HG03354 (cell line): ENCODE data around the gene GPR108.
"Not testable (repeated sequence)": the region's sequence is repeated elsewhere in the genome, so short reads cannot be mapped to it uniquely, and the experiment has no call there.

Experiments
- ATAC-seq: cut with Tn5 transposase; IDR thresholded peaks from one replicate; pipeline ENCODE4 v1.9.1; 2021; ENCODE audit warnings: mild to moderate bottlenecking; ENCODE audit not compliant: unreplicated experiment, poor library complexity, severe bottlenecking

The GPR108 gene

GRCh38 chr19:6711605-6712004, 25.8 kb downstream of the GPR108 start:
- ATAC-seq = no peak

DNA sequence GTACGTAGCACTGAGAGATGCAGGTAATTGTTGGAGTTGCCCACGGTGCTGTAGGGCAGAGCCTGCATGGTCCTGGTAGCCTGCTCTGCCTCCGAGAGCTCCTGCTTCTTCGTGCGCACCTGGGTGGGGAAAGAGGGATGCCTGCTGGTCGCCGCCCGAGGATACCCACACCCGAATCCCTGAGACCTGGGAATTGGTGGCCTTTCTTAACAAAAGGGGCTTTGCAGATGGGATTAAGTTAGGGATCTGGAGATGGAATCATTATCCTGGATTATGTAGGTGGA, 26.4 kb downstream of the GPR108 start:
- no peak for ATAC-seq

DNA sequence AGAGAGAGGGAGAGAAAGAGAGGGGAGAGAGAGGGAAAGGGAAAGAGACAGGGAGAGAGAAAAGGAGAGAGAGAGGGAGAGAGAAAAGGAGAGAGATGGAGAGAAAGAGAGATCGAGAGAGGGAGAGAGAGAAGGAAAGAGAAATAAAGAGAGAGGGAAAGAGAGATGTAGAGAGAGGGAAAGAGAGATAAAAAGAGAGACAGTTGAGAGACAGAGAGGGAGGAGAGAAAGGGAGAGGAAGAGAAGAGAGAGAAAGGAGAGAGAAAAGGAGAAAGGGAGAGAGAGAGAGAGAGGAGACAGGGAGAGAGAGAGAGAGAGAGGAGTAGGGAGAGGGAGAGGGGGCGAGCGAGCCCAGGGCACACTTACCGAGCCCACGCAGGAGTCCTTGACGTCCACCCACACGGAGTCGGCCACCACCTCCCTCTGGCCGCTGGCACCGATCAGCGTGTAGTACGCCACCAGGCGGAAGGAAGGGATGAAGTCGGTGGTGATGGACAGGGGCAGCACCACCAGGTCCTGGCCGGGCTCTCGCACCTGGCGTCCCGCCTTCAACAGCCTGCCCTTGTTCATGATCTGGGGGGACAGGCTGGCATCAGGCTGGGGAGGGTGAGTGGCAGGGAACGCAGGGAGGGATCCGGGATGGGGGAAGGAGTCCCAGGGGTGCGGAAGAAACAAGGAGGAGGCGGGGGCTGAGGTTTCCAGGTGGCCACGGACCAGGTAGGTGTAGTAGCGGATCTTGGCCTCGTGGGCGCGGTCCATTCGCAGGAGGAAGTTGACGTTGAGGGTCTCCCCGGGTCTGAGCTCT, 26.9 kb downstream of the GPR108 start:
- ATAC-seq = no peak

GRCh38 chr19:6709549-6709948, 27.8 kb downstream of the GPR108 start:
- no peak for ATAC-seq

DNA sequence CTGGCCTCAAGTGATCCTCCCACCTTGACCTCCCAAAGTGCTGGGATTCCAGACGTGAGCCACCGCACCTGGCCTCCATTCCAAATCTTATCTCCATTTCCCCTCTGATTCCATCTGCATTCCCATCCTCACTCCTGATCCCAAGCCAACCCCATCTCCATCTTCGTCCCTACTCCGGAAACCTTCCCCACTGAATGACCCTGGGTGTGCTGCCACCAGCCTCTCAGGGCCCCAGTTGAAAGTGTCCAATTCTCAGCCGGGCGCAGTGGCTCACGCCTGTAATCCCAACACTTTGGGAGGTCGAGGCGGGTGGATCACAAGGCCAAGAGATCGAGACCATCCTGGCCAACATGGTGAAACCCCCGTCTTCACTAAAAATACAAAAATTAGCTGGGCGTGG, 28.5 kb downstream of the GPR108 start:
- ATAC-seq = not testable (repeated sequence)

DNA sequence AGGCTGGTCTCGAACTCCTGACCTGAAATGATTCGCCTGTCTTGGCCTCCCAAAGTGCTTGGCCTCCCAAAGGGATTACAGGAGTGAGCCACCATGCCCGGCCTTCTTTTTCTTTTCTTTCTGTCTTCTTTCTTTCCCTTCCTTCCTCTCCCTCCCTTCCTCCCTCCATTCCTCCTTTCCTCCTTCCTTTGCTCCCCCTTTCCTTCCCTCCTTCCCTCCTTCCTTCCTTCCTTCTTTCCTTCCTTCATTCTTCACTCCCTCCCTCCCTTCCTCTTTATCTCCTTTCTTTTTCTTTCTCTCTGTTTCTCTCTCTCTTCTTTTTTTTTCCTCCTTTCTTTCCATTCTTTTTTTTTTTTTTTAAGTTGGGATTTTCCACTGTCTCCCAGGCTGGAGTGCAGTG, 29.0 kb downstream of the GPR108 start:
- ATAC-seq = no peak

GRCh38 chr19:6707658-6708018, 29.7 kb downstream of the GPR108 start:
- no peak for ATAC-seq

DNA sequence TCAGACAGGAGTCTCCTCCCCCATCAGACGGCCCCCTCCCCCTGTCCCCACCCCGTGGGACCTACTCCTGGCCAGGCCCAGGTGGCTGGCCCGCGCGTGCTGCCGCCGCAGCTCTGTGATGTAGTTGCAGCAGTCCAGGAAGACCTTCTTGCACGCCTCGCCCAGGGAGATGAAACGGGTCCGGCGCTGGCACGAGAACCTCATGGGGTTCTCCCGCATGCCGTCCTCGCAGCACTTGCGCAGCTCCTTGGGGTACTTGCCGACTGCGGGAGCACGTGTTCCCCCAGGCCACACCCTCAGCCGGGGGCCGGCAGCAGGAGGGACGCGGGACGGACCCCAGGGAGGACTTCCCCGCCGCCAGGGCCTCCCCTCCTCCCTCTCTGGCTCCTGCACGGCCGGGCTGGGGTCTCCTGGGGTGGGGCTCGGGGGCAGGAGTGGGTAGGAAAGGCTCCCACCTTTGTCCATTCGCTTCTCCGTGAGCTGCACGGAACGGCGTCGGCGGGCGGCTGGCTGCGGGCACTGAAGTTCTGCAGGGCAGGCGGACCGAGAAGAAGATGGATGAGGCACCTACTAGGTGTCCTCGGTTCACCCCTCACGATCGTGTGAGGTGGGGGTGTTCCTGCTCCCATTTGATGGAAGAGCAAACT, 30.2 kb downstream of the GPR108 start:
- ATAC-seq = no peak

DNA sequence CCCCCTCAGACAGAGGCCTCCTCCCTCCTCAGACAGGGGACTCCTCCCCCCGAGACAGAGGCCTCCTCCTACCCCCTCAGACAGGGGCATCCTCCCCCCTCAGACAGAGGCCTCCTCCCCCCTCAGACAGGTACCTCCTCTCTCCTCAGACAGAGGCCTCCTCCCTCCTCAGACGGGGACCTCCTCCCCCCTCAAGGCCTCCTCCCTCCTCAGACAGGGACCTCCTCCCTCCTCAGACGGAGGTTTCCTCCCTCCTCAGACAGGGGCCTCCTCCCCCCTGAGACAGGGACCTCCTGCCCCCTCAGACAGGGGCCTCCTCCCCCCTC, 30.8 kb downstream of the GPR108 start:
- ATAC-seq = no peak

GRCh38 chr19:6705931-6706632, 31.3 kb downstream of the GPR108 start:
- no peak for ATAC-seq

DNA sequence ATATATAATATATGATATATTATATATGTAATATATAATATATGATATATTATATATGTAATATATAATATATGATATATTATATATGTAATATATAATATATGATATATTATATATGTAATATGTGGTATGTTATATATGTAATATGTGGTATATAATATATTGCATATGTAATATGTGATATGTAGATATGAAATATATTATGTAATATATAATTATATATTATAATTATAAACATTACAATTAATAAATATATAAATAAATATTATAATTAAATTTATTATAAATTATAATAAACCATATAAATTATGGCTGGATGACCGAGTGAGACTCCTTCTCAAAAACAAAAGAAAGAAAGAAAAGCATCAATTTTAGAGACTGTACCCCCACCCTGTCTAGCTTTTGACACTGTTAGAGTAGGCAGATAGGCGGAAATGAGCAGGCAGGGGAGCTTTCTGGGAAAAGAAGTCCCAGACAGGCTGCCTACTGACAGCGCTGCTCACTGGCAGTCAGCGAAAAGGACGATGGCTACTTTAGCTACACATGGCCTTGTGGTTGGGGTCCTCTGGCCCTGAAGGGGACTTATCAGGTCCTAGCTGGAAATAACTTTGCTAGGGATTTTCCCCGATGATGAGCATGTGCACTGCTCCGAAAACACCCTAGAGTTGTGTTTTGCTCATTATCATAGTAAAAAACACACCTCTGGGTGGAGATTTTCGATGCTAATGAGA, 36.6 kb downstream of the GPR108 start:
- no peak for ATAC-seq

- no peak for ATAC-seq
Measured at GRCh38 chr19:6699935-6700334, 37.4 kb downstream of the GPR108 start.

GRCh38 chr19:6697291-6697690, 40.1 kb downstream of the GPR108 start:
- no peak for ATAC-seq

DNA sequence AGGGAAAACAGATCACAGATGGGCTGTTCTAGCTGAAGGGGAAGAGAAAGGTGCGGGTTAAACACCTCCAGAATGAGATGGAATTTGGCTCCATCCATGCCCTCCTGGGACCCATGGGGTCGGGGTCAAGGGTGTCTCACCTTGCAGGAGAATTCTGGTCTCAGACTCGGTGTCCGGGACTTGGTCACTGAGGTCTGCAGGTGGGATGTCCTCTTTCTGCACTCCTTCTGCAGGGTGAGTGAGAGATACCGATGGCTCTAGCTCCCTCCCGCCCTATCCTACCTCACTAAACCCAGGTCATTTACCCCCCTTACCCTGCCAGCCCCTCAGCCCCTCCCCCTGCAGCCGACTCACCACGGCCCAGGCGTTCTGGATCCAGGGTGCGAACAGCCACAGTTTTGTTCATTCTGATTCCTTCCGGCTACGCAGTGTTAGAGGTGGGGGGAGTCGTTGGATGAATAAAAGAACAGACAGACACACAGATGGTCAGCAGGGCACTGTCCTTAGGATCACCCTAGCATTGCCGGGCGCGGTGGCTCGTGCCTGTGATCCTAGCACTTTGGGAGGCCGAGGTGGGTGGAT, 41.0 kb downstream of the GPR108 start:
- ATAC-seq = no peak

DNA sequence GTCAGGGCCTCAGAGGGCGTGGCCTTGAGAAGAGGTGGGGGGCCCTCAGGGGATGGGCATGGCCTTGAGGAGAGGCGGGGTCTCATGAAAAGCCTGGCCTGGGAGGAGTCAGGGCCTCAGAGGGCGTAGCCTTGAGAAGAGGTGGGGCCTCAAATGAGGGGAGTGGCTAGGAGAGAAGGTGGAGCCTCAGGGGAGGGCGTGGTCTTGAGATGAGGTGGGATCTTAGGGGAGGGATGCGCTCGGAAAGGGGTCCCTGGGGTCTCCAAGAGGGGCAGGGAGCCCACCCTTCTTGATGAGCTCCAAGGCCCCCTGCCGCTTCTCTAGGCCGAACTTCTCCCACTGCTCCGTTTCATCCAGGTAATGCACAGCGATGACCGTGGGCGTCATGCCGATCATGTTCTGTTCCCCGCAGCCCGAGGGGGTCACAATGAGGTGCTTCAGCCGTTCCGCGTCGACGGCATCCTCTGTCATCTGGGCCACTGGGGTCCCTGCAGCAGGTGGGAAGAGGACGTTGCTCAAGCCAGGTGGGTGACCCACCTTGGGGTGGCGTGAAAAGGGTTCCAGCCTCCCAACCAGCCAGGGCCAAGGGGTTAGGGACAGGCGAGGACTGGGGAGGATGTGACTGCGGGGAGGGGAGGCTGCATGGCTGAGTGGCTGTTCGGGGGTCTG, 43.1 kb downstream of the GPR108 start:
- no peak for ATAC-seq

GRCh38 chr19:6693681-6694080, 43.7 kb downstream of the GPR108 start:
- no peak for ATAC-seq

- ATAC-seq = no peak
Measured at GRCh38 chr19:6693056-6693471, 44.3 kb downstream of the GPR108 start.

DNA sequence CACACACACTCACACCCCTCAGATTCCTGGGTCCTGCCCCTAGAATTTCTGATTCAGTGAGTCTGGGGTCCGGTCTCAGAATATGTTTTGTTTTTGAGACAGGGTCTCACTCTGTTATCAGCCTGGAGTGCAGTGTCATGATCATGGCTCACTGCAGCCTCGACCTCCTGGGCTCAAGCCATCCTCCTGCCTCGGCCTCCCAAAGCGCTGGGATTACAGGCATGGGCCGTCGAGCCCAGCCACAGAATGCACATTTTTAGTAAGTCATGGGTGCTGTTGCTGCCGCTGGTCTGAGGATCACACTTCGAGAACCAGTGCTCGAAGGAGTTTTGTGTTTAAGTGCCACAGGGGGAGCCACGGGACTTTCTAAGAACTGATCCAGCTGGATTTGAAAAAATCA, 45.4 kb downstream of the GPR108 start:
- no peak for ATAC-seq

GRCh38 chr19:6691342-6691741, 46.0 kb downstream of the GPR108 start:
- no peak for ATAC-seq
